Natural killer cell treated with Interleukin-12 subunit alpha and Interleukin-12 subunit beta and Interleukin-15 and Interleukin-18, amount 100 ng/mL, for 72 hours (primary cell): ENCODE results near the gene RIC3. TPM values are rescaled to one million over a fixed set of nuclear protein-coding genes. Genes with fewer than 3 reads are reported as not detected.
A peak's percentile ranks its signal among the peaks of the same experiment; 100 is the strongest.

ENCODE experiments used
- ATAC-seq, 2 donors: fragments of 150-1000 bp; cut with Tn5 transposase in 1 of 2; sonication (Bioruptor Pico), chemical (Tn5 transposase) in 1 of 2; 2 replicates each; pipeline ENCODE4 v1.10.0; 2021
- DNase-seq: peaks from one replicate; pipeline ENCODE4 v3.0.0; 2022; ENCODE audit warnings: low spot score
- H3K27ac Mint-ChIP-seq, 2 donors: 1 replicate in 1 of 2; 2 replicates in 1 of 2; pipeline ENCODE4 v1.8.0; 2022; ENCODE audit warnings: mixed read lengths in 2 of 2, mild to moderate bottlenecking in 1 of 2, moderate library complexity in 1 of 2
- H3K27me3 Mint-ChIP-seq, 2 donors: 1 replicate in 1 of 2; 2 replicates in 1 of 2; pipeline ENCODE4 v1.8.0; 2022; ENCODE audit warnings: mixed read lengths in 2 of 2
- H3K36me3 Mint-ChIP-seq: one replicate; pipeline ENCODE4 v1.8.0; 2022; ENCODE audit warnings: mixed read lengths
- H3K4me1 Mint-ChIP-seq, 2 donors: 1 replicate in 1 of 2; 2 replicates in 1 of 2; pipeline ENCODE4 v1.8.0; 2022; ENCODE audit warnings: low read depth in 2 of 2, mixed read lengths in 2 of 2, mild to moderate bottlenecking in 1 of 2
- H3K4me3 Mint-ChIP-seq: one replicate; pipeline ENCODE4 v1.8.0; 2022; ENCODE audit warnings: mixed read lengths
- H3K9me3 Mint-ChIP-seq: 2 replicates; pipeline ENCODE4 v1.8.0; 2022; ENCODE audit warnings: mixed read lengths
- total RNA-seq, 2 donors: library from RNA; stranded (reverse); gene quantifications; one replicate each; pipeline ENCODE4 v1.2.3, GENCODE V29; 2022

Gene RIC3
- total RNA-seq, 2 donors from 2014 or later: 1.4 to 4.3 TPM

DNA sequence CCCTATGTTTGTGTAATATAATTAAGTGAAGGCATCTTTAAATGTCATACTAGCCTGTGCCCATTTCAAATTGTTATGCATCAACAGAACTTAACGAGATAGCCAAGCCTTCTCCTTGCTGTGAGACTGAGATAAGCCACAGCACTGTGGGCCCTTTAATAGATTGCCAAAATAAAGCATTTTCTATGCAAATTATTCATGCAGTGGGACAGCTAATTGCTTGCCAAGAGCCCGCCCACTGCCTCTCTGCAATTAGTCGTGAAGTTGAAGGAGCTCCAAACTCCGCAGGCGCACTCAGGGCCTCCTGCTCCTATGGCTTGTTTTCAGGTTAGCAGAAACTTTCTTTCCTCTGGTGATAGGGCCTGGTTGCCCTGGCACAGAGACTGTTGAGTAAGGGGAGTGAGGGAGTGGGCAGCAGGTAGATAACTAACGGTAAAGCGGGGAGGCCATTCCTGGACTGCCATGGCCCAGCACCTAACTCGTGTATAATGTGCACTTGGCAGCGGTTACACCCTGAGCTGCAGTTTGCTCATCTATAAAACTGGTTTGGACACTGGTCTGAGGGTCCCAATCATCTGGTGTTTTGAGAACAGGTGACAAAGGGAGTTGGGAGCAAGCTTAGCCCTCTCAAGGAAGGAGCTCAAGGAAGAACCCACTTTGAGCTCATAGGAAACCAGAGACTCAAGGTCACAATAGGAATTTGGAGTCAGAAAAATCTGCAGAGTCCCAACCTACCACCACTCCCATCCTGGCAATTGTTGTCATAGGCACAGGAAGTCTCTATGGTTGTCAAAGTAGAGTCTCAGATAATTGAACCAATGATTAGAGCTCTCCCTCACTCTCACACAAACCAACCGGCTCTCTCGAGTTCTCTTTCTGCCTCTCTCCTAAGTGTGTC, 33.9 kb upstream of the RIC3 start:
- H3K27ac Mint-ChIP-seq: no peak overlapping the region
- H3K9me3 Mint-ChIP-seq: no peaks in the 10 kb centered on the region
- H3K27me3 Mint-ChIP-seq: peaks cover 25 to 27% of the 10 kb centered on the region in 2 donors
- no peak overlapping the region for H3K4me3 Mint-ChIP-seq
- H3K4me1 Mint-ChIP-seq: peaks cover 0 to 3% of the 10 kb centered on the region in 2 donors
- ATAC-seq: no peak
- H3K36me3 Mint-ChIP-seq: no peaks in the 10 kb centered on the region
- DNase-seq: no peak

DNA sequence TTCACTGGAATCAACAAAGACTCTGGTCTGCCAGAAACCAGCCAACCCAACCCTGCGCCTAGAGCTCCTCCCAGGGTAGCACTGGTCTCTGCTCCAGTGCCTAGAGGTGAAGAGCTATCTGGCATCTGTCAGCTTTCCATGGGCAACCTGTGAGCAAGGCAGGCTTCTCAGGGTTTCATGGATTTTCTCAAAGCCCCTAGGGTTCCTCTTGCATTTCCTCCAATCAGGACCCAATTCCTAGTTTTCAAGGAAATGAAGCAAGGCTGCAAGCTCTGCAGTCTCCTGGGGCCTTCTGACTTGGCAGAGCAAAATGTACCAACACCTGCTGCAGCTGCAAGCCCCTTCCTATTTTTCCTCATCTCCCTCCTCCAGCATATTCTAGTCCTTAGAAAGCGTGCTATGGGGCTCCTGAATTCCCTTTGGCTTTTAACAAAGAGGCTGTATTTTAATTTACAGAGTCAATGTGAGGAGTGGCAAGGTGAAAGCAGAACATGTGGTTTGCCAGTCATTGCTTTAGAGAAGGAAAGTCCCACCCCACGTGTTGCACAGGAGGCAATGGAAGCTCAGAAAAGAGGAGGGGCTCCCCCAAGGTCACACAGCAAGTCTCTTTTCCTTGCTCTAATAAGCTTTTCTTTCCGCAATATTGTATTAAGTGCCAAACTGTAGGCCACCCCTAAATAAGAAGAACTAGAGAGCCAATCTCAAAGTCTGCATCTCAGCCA, 33.0 kb upstream of the RIC3 start:
- Mint-ChIP-seq H3K27ac (no peak overlapping the region), H3K4me3 (no peak overlapping the region), H3K9me3 (no peaks in the 10 kb centered on the region), H3K4me1 (peaks cover 0 to under 1% of the 10 kb centered on the region in 2 donors), H3K36me3 (no peaks in the 10 kb centered on the region), H3K27me3 (peaks cover 28 to 32% of the 10 kb centered on the region in 2 donors)
- DNase-seq (no peak), ATAC-seq (no peak)

DNA sequence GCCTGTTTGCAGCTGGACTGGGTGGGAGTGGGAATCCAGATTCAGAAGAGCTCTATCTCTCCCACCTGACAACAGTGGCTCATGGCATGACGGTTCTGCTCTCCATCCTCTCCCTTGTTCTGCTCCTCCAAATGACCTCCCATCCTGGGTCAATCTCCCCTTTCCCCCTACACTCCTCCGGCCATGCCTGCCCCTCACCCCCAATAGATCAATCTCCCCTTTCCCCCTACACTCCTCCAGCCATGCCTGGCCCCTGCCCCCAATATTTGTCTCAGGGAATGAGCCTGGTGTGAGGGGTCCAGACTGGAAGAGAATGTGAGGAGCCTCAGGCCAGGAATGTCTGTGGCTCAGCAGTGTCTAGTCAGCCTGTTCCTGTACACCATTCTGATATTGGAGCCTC, 30.9 kb upstream of the RIC3 start:
- no peaks in the 10 kb centered on the region for H3K9me3 Mint-ChIP-seq
- H3K4me3 Mint-ChIP-seq: no peak overlapping the region
- H3K27me3 Mint-ChIP-seq: peaks cover 32 to 36% of the 10 kb centered on the region in 2 donors
- H3K27ac Mint-ChIP-seq: no peak overlapping the region
- ATAC-seq (no peak), DNase-seq (no peak)
- no peaks in the 10 kb centered on the region for H3K36me3 Mint-ChIP-seq
- no peaks in the 10 kb centered on the region for H3K4me1 Mint-ChIP-seq

DNA sequence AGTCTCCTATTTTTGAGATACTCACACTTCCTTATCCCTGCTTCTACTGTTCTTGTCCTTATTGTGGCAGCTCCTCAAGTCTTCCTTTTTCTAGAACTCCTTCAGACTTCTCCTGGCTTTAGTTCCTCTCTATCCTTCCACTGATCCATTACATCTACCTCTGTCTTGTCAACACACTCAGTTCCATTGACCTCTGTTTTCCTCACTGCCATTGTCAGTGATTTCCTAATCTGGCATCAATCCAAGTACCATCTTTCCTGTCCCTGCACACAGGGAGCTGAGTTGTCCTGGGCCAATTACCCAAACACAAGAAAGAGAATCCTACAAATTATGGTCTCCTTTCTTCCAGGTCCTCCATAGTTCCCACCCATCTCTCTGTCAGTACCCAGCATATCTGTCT, 27.9 kb upstream of the RIC3 start:
- ATAC-seq: no peak
- H3K4me3 Mint-ChIP-seq: no peak overlapping the region

DNA sequence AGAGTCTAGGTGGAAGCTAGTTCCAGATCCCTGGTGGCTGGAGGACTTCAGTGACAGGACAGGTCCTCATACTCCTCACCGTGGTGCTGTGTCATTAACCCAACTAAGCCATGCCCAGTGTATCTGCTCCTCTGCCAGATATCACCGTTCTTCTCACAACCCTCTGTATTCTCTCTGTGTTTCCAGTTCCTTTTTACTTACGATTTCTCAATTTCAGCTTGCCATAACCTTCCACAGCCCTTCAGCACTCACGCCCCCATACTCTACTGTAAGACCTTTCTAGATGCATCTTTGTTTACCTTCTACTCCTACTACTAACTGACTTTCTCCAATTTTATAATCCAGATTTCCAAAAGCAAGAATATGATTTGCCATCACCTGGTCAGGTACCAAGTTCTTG, 26.1 kb upstream of the RIC3 start:
- Mint-ChIP-seq H3K27ac (no peak overlapping the region), H3K9me3 (no peaks in the 10 kb centered on the region), H3K27me3 (peaks cover 27 to 35% of the 10 kb centered on the region in 2 donors), H3K4me3 (no peak overlapping the region), H3K36me3 (no peaks in the 10 kb centered on the region), H3K4me1 (no peaks in the 10 kb centered on the region)
- no peak for ATAC-seq
- DNase-seq: no peak

More for the DNA sequence above, 27.9 kb upstream of the RIC3 start:
- Mint-ChIP-seq H3K4me1 (no peaks in the 10 kb centered on the region), H3K36me3 (no peaks in the 10 kb centered on the region), H3K27me3 (peaks cover 27 to 35% of the 10 kb centered on the region in 2 donors), H3K9me3 (no peaks in the 10 kb centered on the region), H3K27ac (no peak overlapping the region)
- no peak for DNase-seq

DNA sequence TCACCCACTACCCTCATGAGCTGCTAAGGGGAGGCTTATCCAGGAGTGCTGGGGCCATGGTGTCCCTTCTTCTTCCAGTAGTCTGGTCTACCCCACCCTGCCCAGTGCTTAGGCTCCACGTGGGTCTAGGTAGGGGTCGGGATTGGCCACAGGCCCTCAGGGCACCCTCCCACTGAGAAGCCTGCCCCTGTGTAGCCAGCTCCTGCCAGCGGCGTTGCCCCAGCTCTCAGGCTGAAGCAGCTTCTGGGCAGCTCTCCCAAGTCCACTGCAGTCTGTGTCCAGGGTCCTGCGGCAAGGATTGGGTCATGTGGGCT, 24.0 kb upstream of the RIC3 start:
- peaks cover 25 to 29% of the 10 kb centered on the region in 2 donors for H3K27me3 Mint-ChIP-seq
- peak; percentile 14 to 15 for ATAC-seq
- H3K9me3 Mint-ChIP-seq: no peaks in the 10 kb centered on the region
- no peaks in the 10 kb centered on the region for H3K4me1 Mint-ChIP-seq
- H3K27ac Mint-ChIP-seq: no peak overlapping the region
- no peak overlapping the region for H3K4me3 Mint-ChIP-seq
- no peaks in the 10 kb centered on the region for H3K36me3 Mint-ChIP-seq
- no peak for DNase-seq

- Mint-ChIP-seq H3K27ac (no peak overlapping the region), H3K36me3 (no peaks in the 10 kb centered on the region), H3K4me3 (no peak overlapping the region), H3K27me3 (peaks cover 20 to 26% of the 10 kb centered on the region in 2 donors), H3K9me3 (no peaks in the 10 kb centered on the region), H3K4me1 (no peaks in the 10 kb centered on the region)
- ATAC-seq: peak; percentile 29 to 59
- DNase-seq: no peak
Measured at GRCh38 chr11:8192016-8192895, 23.4 kb upstream of the RIC3 start.

GRCh38 chr11:8190431-8190830, 21.6 kb upstream of the RIC3 start:
- DNase-seq (no peak), ATAC-seq (no peak)
- no peaks in the 10 kb centered on the region for H3K36me3 Mint-ChIP-seq
- no peaks in the 10 kb centered on the region for H3K9me3 Mint-ChIP-seq
- H3K4me1 Mint-ChIP-seq: no peaks in the 10 kb centered on the region
- no peak overlapping the region for H3K4me3 Mint-ChIP-seq
- peaks cover 19 to 27% of the 10 kb centered on the region in 2 donors for H3K27me3 Mint-ChIP-seq
- no peak overlapping the region for H3K27ac Mint-ChIP-seq

DNA sequence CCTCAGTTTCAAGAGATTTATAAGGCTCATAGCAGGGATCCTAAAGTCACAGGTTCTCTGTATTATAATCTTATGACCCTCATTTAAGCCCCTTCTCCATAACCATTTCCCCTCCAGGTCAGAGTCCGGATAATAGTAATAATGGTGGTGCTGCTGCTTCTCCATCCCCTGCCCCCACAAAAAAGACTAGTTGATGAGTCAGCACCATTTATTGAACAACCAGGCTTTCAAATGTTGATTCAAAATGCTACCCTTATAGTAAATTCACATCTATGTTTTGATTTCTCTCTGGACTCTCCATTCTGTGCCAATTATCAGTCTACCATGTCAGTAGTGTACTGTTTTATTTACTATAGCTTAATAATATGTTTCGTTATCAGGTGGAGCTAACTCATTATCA, 17.6 kb upstream of the RIC3 start:
- Mint-ChIP-seq H3K27me3 (peaks cover 20 to 26% of the 10 kb centered on the region in 2 donors), H3K9me3 (no peaks in the 10 kb centered on the region), H3K27ac (no peak overlapping the region), H3K4me3 (no peak overlapping the region), H3K4me1 (no peaks in the 10 kb centered on the region), H3K36me3 (no peaks in the 10 kb centered on the region)
- ATAC-seq: no peak
- no peak for DNase-seq

GRCh38 chr11:8183111-8183510, 14.3 kb upstream of the RIC3 start:
- DNase-seq: no peak
- peaks cover 27 to 32% of the 10 kb centered on the region in 2 donors for H3K27me3 Mint-ChIP-seq
- H3K27ac Mint-ChIP-seq: no peak overlapping the region

DNA sequence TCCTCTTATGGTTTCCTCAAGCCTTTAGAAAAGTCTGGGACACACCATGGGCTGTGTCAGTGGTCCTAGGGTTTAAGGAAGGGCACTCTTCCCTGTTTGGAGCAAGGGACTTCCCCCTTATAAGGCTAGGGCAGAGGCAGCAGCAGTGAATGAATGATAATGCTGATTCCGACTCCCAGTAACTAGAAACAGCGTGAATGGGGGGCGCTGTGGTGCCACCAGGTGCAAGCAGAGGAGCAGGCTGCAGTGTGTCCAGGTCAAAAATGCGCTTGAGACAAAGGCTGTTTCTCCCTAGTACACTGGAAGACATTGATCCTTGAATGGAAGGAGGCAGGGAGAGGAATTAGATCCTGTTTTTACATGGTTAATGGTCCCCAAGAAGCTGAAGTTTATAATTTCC, 11.6 kb upstream of the RIC3 start:
- DNase-seq (no peak), ATAC-seq (no peak)
- no peak overlapping the region for H3K27ac Mint-ChIP-seq
- H3K4me3 Mint-ChIP-seq: no peak overlapping the region
- no peaks in the 10 kb centered on the region for H3K36me3 Mint-ChIP-seq
- H3K9me3 Mint-ChIP-seq: no peaks in the 10 kb centered on the region
- peaks cover 18 to 29% of the 10 kb centered on the region in 2 donors for H3K27me3 Mint-ChIP-seq
- H3K4me1 Mint-ChIP-seq: no peaks in the 10 kb centered on the region

More at GRCh38 chr11:8183111-8183510, 14.3 kb upstream of the RIC3 start:
- Mint-ChIP-seq H3K4me1 (no peaks in the 10 kb centered on the region), H3K4me3 (no peak overlapping the region), H3K36me3 (no peaks in the 10 kb centered on the region), H3K9me3 (no peaks in the 10 kb centered on the region)
- ATAC-seq: no peak

DNA sequence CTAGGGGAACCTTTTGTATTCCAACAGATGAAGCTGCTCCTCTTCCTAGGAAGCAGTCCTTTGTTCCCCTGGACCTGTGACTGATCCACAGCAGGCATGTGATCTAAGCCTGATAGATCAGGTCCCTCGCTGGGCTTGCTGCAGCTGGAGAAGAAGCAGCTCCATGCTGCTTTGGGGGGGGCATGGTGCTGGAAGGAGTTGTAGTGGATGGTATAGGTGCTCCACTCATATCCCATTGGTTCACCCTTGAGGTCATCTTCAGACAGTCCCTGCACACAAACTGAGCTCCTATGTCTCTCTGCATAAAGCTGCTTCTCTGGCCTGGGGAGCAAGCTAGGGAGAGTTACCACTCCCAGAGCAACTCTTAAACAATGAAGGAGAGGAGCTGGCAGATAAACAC, 9.5 kb upstream of the RIC3 start:
- DNase-seq (no peak), ATAC-seq (peak in 1 of 2 donors; percentile 50)
- Mint-ChIP-seq H3K27ac (no peak overlapping the region), H3K36me3 (no peaks in the 10 kb centered on the region), H3K9me3 (no peaks in the 10 kb centered on the region), H3K4me3 (no peak overlapping the region), H3K4me1 (no peaks in the 10 kb centered on the region), H3K27me3 (peaks cover 19 to 45% of the 10 kb centered on the region in 2 donors)

DNA sequence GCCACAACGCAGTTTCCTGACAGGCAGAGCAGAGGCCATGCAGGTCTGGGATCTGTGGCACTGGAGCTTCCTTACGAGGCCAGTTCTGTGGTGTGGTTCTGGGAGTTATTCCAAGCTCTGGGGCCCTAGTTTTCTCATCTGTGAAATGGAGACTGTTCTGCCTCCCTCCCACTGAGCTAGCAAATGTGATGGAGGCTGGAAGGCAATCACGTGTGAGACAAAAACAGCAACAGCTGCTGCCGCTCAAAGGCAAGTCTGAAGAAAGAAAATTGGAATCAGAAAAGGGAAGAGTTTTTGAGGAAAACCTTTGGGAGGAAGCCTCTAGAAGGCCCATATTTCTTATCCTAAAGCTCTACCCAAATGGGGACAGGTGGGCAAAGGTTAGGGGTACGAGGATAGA, 8.3 kb upstream of the RIC3 start:
- Mint-ChIP-seq H3K4me3 (no peak overlapping the region), H3K27me3 (peaks cover 19 to 42% of the 10 kb centered on the region in 2 donors), H3K9me3 (no peaks in the 10 kb centered on the region), H3K4me1 (no peaks in the 10 kb centered on the region), H3K36me3 (no peaks in the 10 kb centered on the region), H3K27ac (no peak overlapping the region)
- no peak for DNase-seq
- no peak for ATAC-seq
